HG03571 (cell line): ENCODE data around the gene DAB2IP.
"Not testable (repeated sequence)": the region's sequence is repeated elsewhere in the genome, so short reads cannot be mapped to it uniquely, and the experiment has no call there.

Experiments
- ATAC-seq: cut with Tn5 transposase; IDR thresholded peaks from one replicate; pipeline ENCODE4 v1.9.1; 2021; ENCODE audit not compliant: unreplicated experiment

DAB2IP gene

GRCh38 chr9:121643473-121643872 lies 8.0 kb upstream of the DAB2IP start:
- ATAC-seq: no peak

- not testable (repeated sequence) for ATAC-seq
Measured at GRCh38 chr9:121644040-121644439, 7.4 kb upstream of the DAB2IP start.

- ATAC-seq: no peak
Measured at GRCh38 chr9:121645003-121645402, 6.4 kb upstream of the DAB2IP start.

GRCh38 chr9:121645853-121646807 lies 5.3 kb upstream of the DAB2IP start:
- ATAC-seq: no peak

GRCh38 chr9:121646992-121647391 lies 4.4 kb upstream of the DAB2IP start:
- ATAC-seq: no peak

- ATAC-seq: no peak
Measured at GRCh38 chr9:121648172-121648571, 3.3 kb upstream of the DAB2IP start.

- ATAC-seq: no peak
Measured at GRCh38 chr9:121648799-121649198, 2.6 kb upstream of the DAB2IP start.

GRCh38 chr9:121649476-121650216 lies 1.8 kb upstream of the DAB2IP start:
- no peak for ATAC-seq

- ATAC-seq: no peak
Measured at GRCh38 chr9:121650217-121651007, 1.0 kb upstream of the DAB2IP start.

GRCh38 chr9:121651008-121651294 lies 483 bp upstream of the DAB2IP start:
- no peak for ATAC-seq

- no peak for ATAC-seq
Measured at GRCh38 chr9:121652021-121652837, 795 bp downstream of the DAB2IP start.

GRCh38 chr9:121652838-121653231 lies 1.4 kb downstream of the DAB2IP start:
- no peak for ATAC-seq

- ATAC-seq: no peak
Measured at GRCh38 chr9:121654499-121655140, 3.2 kb downstream of the DAB2IP start.

- no peak for ATAC-seq
Measured at GRCh38 chr9:121655231-121655755, 3.9 kb downstream of the DAB2IP start.

- ATAC-seq: no peak
Measured at GRCh38 chr9:121656941-121657470, 5.6 kb downstream of the DAB2IP start.

GRCh38 chr9:121658166-121658565 lies 6.7 kb downstream of the DAB2IP start:
- ATAC-seq: no peak

GRCh38 chr9:121658591-121658990 lies 7.2 kb downstream of the DAB2IP start:
- ATAC-seq: no peak

GRCh38 chr9:121660367-121660766 lies 8.9 kb downstream of the DAB2IP start:
- ATAC-seq: no peak

GRCh38 chr9:121660876-121661275 lies 9.4 kb downstream of the DAB2IP start:
- ATAC-seq: no peak

GRCh38 chr9:121661328-121661727 lies 9.9 kb downstream of the DAB2IP start:
- ATAC-seq: no peak
